NCI-H2029 treated with DMSO at 0.1 percent for 48 hours (cell line): ENCODE results near the gene PCDH9.

Experiments used
- DNase-seq: peaks from one replicate; lab custom pipeline; 2025; lab: John Stamatoyannopoulos, UW

The PCDH9 gene

GRCh38 chr13:67224148-67224846 lies 5.8 kb downstream of the PCDH9 start:
- peak; percentile 13 for DNase-seq

GRCh38 chr13:67223742-67224141 lies 6.4 kb downstream of the PCDH9 start:
- DNase-seq: no peak

GRCh38 chr13:67223024-67223423 lies 7.1 kb downstream of the PCDH9 start:
- no peak for DNase-seq

- DNase-seq: no peak
Measured at GRCh38 chr13:67221630-67222226, 8.4 kb downstream of the PCDH9 start.

- DNase-seq: no peak
Measured at GRCh38 chr13:67219113-67219512, 11.0 kb downstream of the PCDH9 start.

GRCh38 chr13:67217880-67218279 lies 12.3 kb downstream of the PCDH9 start:
- no peak for DNase-seq

- DNase-seq: no peak
Measured at GRCh38 chr13:67216864-67217263, 13.3 kb downstream of the PCDH9 start.

GRCh38 chr13:67210208-67210607 lies 19.9 kb downstream of the PCDH9 start:
- DNase-seq: no peak

- no peak for DNase-seq
Measured at GRCh38 chr13:67208552-67208951, 21.6 kb downstream of the PCDH9 start.

- no peak for DNase-seq
Measured at GRCh38 chr13:67204764-67205163, 25.4 kb downstream of the PCDH9 start.

GRCh38 chr13:67200605-67201004 lies 29.5 kb downstream of the PCDH9 start:
- DNase-seq: no peak

GRCh38 chr13:67200183-67200582 lies 30.0 kb downstream of the PCDH9 start:
- DNase-seq: no peak

- DNase-seq: no peak
Measured at GRCh38 chr13:67197704-67198103, 32.4 kb downstream of the PCDH9 start.

GRCh38 chr13:67193979-67194378 lies 36.2 kb downstream of the PCDH9 start:
- DNase-seq: no peak

GRCh38 chr13:67192751-67193150 lies 37.4 kb downstream of the PCDH9 start:
- no peak for DNase-seq

- DNase-seq: no peak
Measured at GRCh38 chr13:67186995-67187569, 43.1 kb downstream of the PCDH9 start.

GRCh38 chr13:67184247-67184646 lies 45.9 kb downstream of the PCDH9 start:
- DNase-seq: no peak

GRCh38 chr13:67183151-67183550 lies 47.0 kb downstream of the PCDH9 start:
- no peak for DNase-seq

GRCh38 chr13:67175836-67176459 lies 54.2 kb downstream of the PCDH9 start:
- no peak for DNase-seq

GRCh38 chr13:67168384-67168783 lies 61.8 kb downstream of the PCDH9 start:
- DNase-seq: no peak

- DNase-seq: no peak
Measured at GRCh38 chr13:67167420-67167819, 62.7 kb downstream of the PCDH9 start.

- no peak for DNase-seq
Measured at GRCh38 chr13:67161176-67161575, 69.0 kb downstream of the PCDH9 start.

- no peak for DNase-seq
Measured at GRCh38 chr13:67158903-67159302, 71.2 kb downstream of the PCDH9 start.
